Neuronal stem cell (in vitro differentiated cells): ENCODE data around the gene INHBE.

Experiments used
- DNase-seq: peaks from one replicate; pipeline ENCODE4 v3.0.0-alpha.2; 2013; ENCODE audit warnings: low spot score
- H2AFZ ChIP-seq: one replicate; pipeline ENCODE4 v1.6.1; 2013; ENCODE audit warnings: mild to moderate bottlenecking, low read length, inconsistent platforms
- H2AK5ac ChIP-seq: 2 replicates; pipeline ENCODE4 v1.6.1; 2013; ENCODE audit warnings: low read depth, mild to moderate bottlenecking, inconsistent platforms, low read length, moderate library complexity, mixed read lengths
- H2BK120ac ChIP-seq: 2 replicates; pipeline ENCODE4 v1.6.1; 2013; ENCODE audit warnings: low read depth, mild to moderate bottlenecking, inconsistent platforms, low read length, moderate library complexity, mixed read lengths
- H2BK12ac ChIP-seq: one replicate; pipeline ENCODE4 v1.6.1; 2013; ENCODE audit warnings: low read length, inconsistent platforms
- H2BK15ac ChIP-seq: 2 replicates; pipeline ENCODE4 v1.6.1; 2013; ENCODE audit warnings: mild to moderate bottlenecking, low read length, inconsistent platforms, mixed read lengths
- H2BK5ac ChIP-seq: one replicate; pipeline ENCODE4 v1.6.1; 2013; ENCODE audit warnings: inconsistent platforms, mild to moderate bottlenecking, low read length, moderate library complexity
- H3K14ac ChIP-seq: one replicate; pipeline ENCODE4 v1.6.1; 2013; ENCODE audit warnings: low read length, inconsistent platforms
- H3K18ac ChIP-seq: 2 replicates; pipeline ENCODE4 v1.6.1; 2013; ENCODE audit warnings: low read length, inconsistent platforms
- H3K23ac ChIP-seq: 2 replicates; pipeline ENCODE4 v1.6.1; 2013; ENCODE audit warnings: low read depth, mild to moderate bottlenecking, mixed read lengths, low read length, inconsistent platforms; ENCODE audit not compliant: poor library complexity
- H3K27ac ChIP-seq: replicated peaks from 3 replicates; pipeline ENCODE4 v1.5.1; 2013; ENCODE audit warnings: low read length, inconsistent platforms
- H3K27me3 ChIP-seq, 3 experiments: 2 replicates each; pipeline ENCODE4 v1.6.1; 2013; ENCODE audit warnings: low read length in 3 of 3, mild to moderate bottlenecking in 2 of 3, inconsistent platforms in 1 of 3, low read depth in 1 of 3, mixed read lengths in 1 of 3, moderate library complexity in 1 of 3; ENCODE audit not compliant: control insufficient read depth in 3 of 3, insufficient read depth in 3 of 3
- H3K36me3 ChIP-seq, 2 donors: replicated peaks in 1 of 2; 2 replicates each; pipeline ENCODE4 v1.6.1; 2013; ENCODE audit warnings: low read length in 2 of 2; ENCODE audit not compliant: control insufficient read depth in 2 of 2, insufficient read depth in 2 of 2
- H3K4ac ChIP-seq: 2 replicates; pipeline ENCODE4 v1.6.1; 2013; ENCODE audit warnings: inconsistent platforms, mild to moderate bottlenecking, low read length, moderate library complexity
- H3K4me1 ChIP-seq, 2 donors: 1 replicate in 1 of 2; 2 replicates in 1 of 2; pipeline ENCODE4 v1.6.1; 2013; ENCODE audit warnings: low read length in 2 of 2, low read depth in 1 of 2; ENCODE audit not compliant: control insufficient read depth in 2 of 2, insufficient read depth in 1 of 2
- H3K4me2 ChIP-seq: one replicate; pipeline ENCODE4 v1.6.1; 2013; ENCODE audit warnings: mild to moderate bottlenecking, low read length, inconsistent platforms; ENCODE audit not compliant: insufficient read depth, poor library complexity, severe bottlenecking
- H3K4me3 ChIP-seq, 2 donors: 2 replicates each; pipeline ENCODE4 v1.5.1; 2013; ENCODE audit warnings: low read length in 2 of 2, mild to moderate bottlenecking in 2 of 2, inconsistent platforms in 1 of 2, moderate library complexity in 1 of 2
- H3K79me1 ChIP-seq: one replicate; pipeline ENCODE4 v1.6.1; 2013; ENCODE audit warnings: low read depth, mild to moderate bottlenecking, inconsistent platforms, low read length, moderate library complexity
- H3K9ac ChIP-seq: one replicate; pipeline ENCODE4 v1.6.1; 2013; ENCODE audit warnings: mild to moderate bottlenecking, low read depth, low read length, inconsistent platforms; ENCODE audit not compliant: poor library complexity
- H3K9me3 ChIP-seq, 2 donors: replicated peaks in 1 of 2; 2 replicates each; pipeline versions ENCODE3 to v1.6.1; 2013; ENCODE audit warnings: low read length in 2 of 2, mild to moderate bottlenecking in 2 of 2, inconsistent platforms in 1 of 2, low read depth in 1 of 2, mixed read lengths in 1 of 2, moderate library complexity in 1 of 2; ENCODE audit not compliant: control insufficient read depth in 2 of 2, insufficient read depth in 1 of 2
- H4K8ac ChIP-seq: one replicate; pipeline ENCODE4 v1.6.1; 2013; ENCODE audit warnings: low read depth, mild to moderate bottlenecking, inconsistent platforms, low read length, moderate library complexity
- H4K91ac ChIP-seq: one replicate; pipeline ENCODE4 v1.6.1; 2013; ENCODE audit warnings: low read length, low read depth, mild to moderate bottlenecking, inconsistent platforms; ENCODE audit not compliant: poor library complexity
- WGBS, 2 donors: extraction: QIAGEN DNeasy Blood & Tissue Kit; methylation state at CpG; one replicate each; pipeline ENCODE4 v1.1.7; 2013; ENCODE audit warnings: missing lambda C conversion rate in 2 of 2, mixed read lengths in 1 of 2; ENCODE audit not compliant: insufficient read length in 2 of 2, insufficient replicate concordance in 1 of 2; ENCODE audit errors: extremely low coverage in 2 of 2; 5-methylcytosine and 5-hydroxymethylcytosine counted together

INHBE gene

DNA sequence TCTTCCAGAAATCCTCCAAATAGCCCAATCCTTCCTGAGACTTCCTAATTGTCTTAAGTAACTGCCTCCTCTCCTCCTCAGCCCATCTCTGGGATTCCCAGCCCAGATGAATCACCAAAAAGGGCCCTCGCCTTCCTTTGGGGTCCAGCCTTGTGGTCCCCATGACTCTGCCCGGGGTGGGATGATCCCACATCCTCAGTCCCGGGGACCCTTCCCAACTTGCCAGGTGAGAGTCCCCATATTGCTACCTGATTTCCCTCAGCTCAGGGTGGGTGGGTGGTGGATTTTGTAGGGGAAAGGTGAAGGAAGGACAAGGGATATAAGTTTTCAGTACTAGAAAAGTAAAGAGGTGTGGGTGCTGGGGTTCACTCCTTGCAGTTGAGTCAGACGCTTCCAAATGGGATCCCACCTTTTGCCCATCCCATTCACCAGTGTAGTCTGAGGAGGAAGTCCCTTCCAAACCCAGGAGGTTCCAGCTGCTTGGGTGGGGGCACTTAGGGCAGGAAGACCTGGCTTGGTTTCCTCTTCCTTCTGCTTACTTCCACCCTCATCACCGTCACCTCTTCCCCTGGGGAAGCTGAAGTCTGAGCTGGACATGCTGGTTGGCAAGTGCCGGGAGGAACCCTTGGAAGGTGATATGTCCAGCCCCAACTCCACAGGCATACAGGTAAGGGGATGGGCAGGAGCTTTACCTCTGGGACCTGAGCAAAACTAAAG lies 10.1 kb downstream of the INHBE start:
- Histone ChIP-seq H3K23ac (no peak overlapping the region), H3K9me3 (no peaks in the 10 kb centered on the region), H3K18ac (no peak overlapping the region), H2BK12ac (no peak overlapping the region), H2BK15ac (no peak overlapping the region), H3K79me1 (no peaks in the 10 kb centered on the region), H3K14ac (no peak overlapping the region), H3K36me3 (no peaks in the 10 kb centered on the region), H2AFZ (no peak overlapping the region), H3K27ac (no peak overlapping the region), H2BK5ac (no peak overlapping the region), H3K27me3 (peaks cover 0 to 16% (median 0%) of the 10 kb centered on the region in 3 experiments), H3K9ac (no peak overlapping the region), H2BK120ac (no peak overlapping the region), H3K4me2 (no peak overlapping the region), H4K8ac (no peak overlapping the region), H3K4me3 (no peak overlapping the region), H3K4ac (no peak overlapping the region), H3K4me1 (peaks cover 13 to 18% of the 10 kb centered on the region in 2 donors), H2AK5ac (no peak overlapping the region), H4K91ac (peak overlapping the region; percentile 11)
- WGBS, 2 donors = no CpG with 5 or more reads among the region's 6 CpGs
- no peak for DNase-seq

- H3K23ac ChIP-seq = no peak overlapping the region
- no peak for DNase-seq
These were observed 10.8 kb downstream of the INHBE start for GRCh38 chr12:57465747-57466505.

GRCh38 chr12:57467212-57467874 lies 12.2 kb downstream of the INHBE start:
- no peaks in the 10 kb centered on the region for H3K79me1 ChIP-seq
- no peak overlapping the region for H2AK5ac ChIP-seq
- peak overlapping the region; percentile 2 for H3K14ac ChIP-seq
- no peak overlapping the region for H3K27ac ChIP-seq
- DNase-seq = no peak
- H2BK12ac ChIP-seq = no peak overlapping the region
- no peak overlapping the region for H3K4me2 ChIP-seq
- peak overlapping the region; percentile 44 for H2BK15ac ChIP-seq
- no peak overlapping the region for H3K4ac ChIP-seq
- H2BK120ac ChIP-seq = no peak overlapping the region
- H3K9ac ChIP-seq = no peak overlapping the region
- no peak overlapping the region for H2BK5ac ChIP-seq
- H3K18ac ChIP-seq = peak overlapping the region; percentile 9
- H3K27me3 ChIP-seq = peaks cover 0 to 12% (median under 1%) of the 10 kb centered on the region in 3 experiments
- no peak overlapping the region for H4K8ac ChIP-seq
- no CpG with 5 or more reads among the region's 12 CpGs for WGBS, 2 donors
- no peaks in the 10 kb centered on the region for H3K36me3 ChIP-seq
- no peak overlapping the region for H4K91ac ChIP-seq
- no peak overlapping the region for H2AFZ ChIP-seq
- H3K23ac ChIP-seq = no peak overlapping the region
- peak overlapping the region in 1 of 2 donors; percentile 30 for H3K4me3 ChIP-seq
- H3K4me1 ChIP-seq = peaks cover 0 to 2% of the 10 kb centered on the region in 2 donors
- H3K9me3 ChIP-seq = peaks cover 0 to 4% of the 10 kb centered on the region in 2 donors

More at GRCh38 chr12:57465747-57466505, 10.8 kb downstream of the INHBE start:
- H2BK12ac ChIP-seq = no peak overlapping the region
- H2BK120ac ChIP-seq = no peak overlapping the region
- H2BK5ac ChIP-seq = no peak overlapping the region
- H3K4me1 ChIP-seq = peaks cover 6 to 12% of the 10 kb centered on the region in 2 donors
- WGBS, 2 donors = no CpG with 5 or more reads among the region's 14 CpGs
- no peaks in the 10 kb centered on the region for H3K79me1 ChIP-seq
- H3K9me3 ChIP-seq = peaks cover 0 to 4% of the 10 kb centered on the region in 2 donors
- no peak overlapping the region for H3K9ac ChIP-seq
- no peak overlapping the region for H2AFZ ChIP-seq
- no peak overlapping the region for H3K4me2 ChIP-seq
- no peaks in the 10 kb centered on the region for H3K36me3 ChIP-seq
- H2BK15ac ChIP-seq = no peak overlapping the region
- peaks cover 0 to 14% (median 0%) of the 10 kb centered on the region in 3 experiments for H3K27me3 ChIP-seq
- no peak overlapping the region for H3K27ac ChIP-seq
- H3K4me3 ChIP-seq = no peak overlapping the region
- H3K14ac ChIP-seq = no peak overlapping the region
- H4K91ac ChIP-seq = no peak overlapping the region
- no peak overlapping the region for H4K8ac ChIP-seq
- no peak overlapping the region for H3K4ac ChIP-seq
- H3K18ac ChIP-seq = no peak overlapping the region
- no peak overlapping the region for H2AK5ac ChIP-seq

DNA sequence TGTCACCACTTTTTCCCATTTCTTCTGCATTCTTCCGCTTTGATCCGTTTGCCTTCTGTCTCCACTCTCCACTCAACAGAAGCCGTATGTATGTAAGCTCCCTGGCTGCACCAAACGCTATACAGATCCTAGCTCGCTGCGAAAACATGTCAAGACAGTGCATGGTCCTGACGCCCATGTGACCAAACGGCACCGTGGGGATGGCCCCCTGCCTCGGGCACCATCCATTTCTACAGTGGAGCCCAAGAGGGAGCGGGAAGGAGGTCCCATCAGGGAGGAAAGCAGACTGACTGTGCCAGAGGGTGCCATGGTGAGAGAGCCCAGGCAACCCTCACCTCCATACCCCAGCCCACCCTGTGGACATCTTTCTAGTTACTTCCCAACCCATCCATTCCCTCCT lies 12.8 kb downstream of the INHBE start:
- Histone ChIP-seq H3K27me3 (peaks cover 0 to 16% (median 6%) of the 10 kb centered on the region in 3 experiments), H4K8ac (no peak overlapping the region)
- WGBS, 2 donors = no CpG with 5 or more reads among the region's 11 CpGs

More for the DNA sequence above, 12.8 kb downstream of the INHBE start:
- H3K9ac ChIP-seq = no peak overlapping the region
- no peak overlapping the region for H3K18ac ChIP-seq
- no peaks in the 10 kb centered on the region for H3K79me1 ChIP-seq
- no peak overlapping the region for H2BK5ac ChIP-seq
- no peak overlapping the region for H4K91ac ChIP-seq
- peaks cover 0 to 4% of the 10 kb centered on the region in 2 donors for H3K9me3 ChIP-seq
- H2BK12ac ChIP-seq = no peak overlapping the region
- no peak overlapping the region for H2AFZ ChIP-seq
- H2BK120ac ChIP-seq = no peak overlapping the region
- no peak overlapping the region for H3K4ac ChIP-seq
- H3K4me1 ChIP-seq = no peaks in the 10 kb centered on the region
- H3K4me3 ChIP-seq = peak overlapping the region in 1 of 2 donors; percentile 30
- H3K23ac ChIP-seq = no peak overlapping the region
- no peak for DNase-seq
- H3K27ac ChIP-seq = no peak overlapping the region
- no peak overlapping the region for H2BK15ac ChIP-seq
- H3K36me3 ChIP-seq = no peaks in the 10 kb centered on the region
- peak overlapping the region; percentile 2 for H3K14ac ChIP-seq
- H3K4me2 ChIP-seq = no peak overlapping the region
- H2AK5ac ChIP-seq = no peak overlapping the region
